Dendritic cell treated with granulocyte-macrophage colony-stimulating factor and Interleukin-4, amounts not matched to agents 40 ng/mL and 50 ng/mL, for 4 days (primary cell): Measurements from ENCODE around the gene LBHD1.
"Not testable (repeated sequence)": the region's sequence is repeated elsewhere in the genome, so short reads cannot be mapped to it uniquely, and the experiment has no call there.

Source experiments
- H3K27ac Mint-ChIP-seq: one replicate; pipeline ENCODE4 v1.8.0; 2022; ENCODE audit warnings: mild to moderate bottlenecking, mixed read lengths
- H3K27me3 Mint-ChIP-seq: one replicate; pipeline ENCODE4 v1.8.0; 2022; ENCODE audit warnings: mild to moderate bottlenecking, mixed read lengths
- H3K36me3 Mint-ChIP-seq: one replicate; pipeline ENCODE4 v1.8.0; 2022; ENCODE audit warnings: low read depth, mixed read lengths
- H3K4me1 Mint-ChIP-seq: one replicate; pipeline ENCODE4 v1.8.0; 2022; ENCODE audit warnings: low read depth, mixed read lengths
- H3K4me3 Mint-ChIP-seq: one replicate; pipeline ENCODE4 v1.8.0; 2022; ENCODE audit warnings: mild to moderate bottlenecking, moderate library complexity, mixed read lengths
- H3K9me3 Mint-ChIP-seq: one replicate; pipeline ENCODE4 v1.8.0; 2022; ENCODE audit warnings: mixed read lengths
- intact Hi-C: fragments of 100-400 bp; cut with micrococcal nuclease; formaldehyde crosslinking; loops from one replicate; pipeline ENCODE4 v1.15.0; 2022

LBHD1 gene

DNA sequence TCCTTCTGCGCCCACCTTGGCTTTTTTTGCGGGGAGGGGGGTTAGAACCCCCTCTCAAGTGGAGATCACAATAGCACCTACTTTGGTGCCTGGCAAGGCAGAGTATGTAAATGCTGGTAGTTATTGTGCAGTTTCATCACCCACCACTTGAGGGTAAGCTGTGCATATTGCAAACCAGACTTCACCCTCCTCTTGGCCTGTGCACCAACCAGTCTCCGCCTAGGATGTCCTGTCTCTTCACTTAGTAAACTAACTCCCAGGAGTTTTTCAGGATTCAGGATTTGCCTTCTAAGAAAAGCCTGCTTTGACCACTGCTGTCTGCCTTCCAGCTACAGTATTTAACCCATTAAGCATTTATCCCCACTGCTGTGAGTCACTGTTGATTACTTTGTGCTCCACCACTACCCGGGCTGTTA is 8.8 kb upstream of the LBHD1 start:
- H3K4me3 Mint-ChIP-seq: peak overlapping the region; percentile 4
- H3K27ac Mint-ChIP-seq: peak overlapping the region; percentile 39
- peaks cover 38% of the 10 kb centered on the region for H3K4me1 Mint-ChIP-seq
- peaks cover 32% of the 10 kb centered on the region for H3K36me3 Mint-ChIP-seq
- intact Hi-C loops: loop anchor here (1.0 kb wide), 1 partner anchor 13 kb away; no protein-coding TSS in a partner anchor
- H3K9me3 Mint-ChIP-seq: no peaks in the 10 kb centered on the region
- no peaks in the 10 kb centered on the region for H3K27me3 Mint-ChIP-seq

DNA sequence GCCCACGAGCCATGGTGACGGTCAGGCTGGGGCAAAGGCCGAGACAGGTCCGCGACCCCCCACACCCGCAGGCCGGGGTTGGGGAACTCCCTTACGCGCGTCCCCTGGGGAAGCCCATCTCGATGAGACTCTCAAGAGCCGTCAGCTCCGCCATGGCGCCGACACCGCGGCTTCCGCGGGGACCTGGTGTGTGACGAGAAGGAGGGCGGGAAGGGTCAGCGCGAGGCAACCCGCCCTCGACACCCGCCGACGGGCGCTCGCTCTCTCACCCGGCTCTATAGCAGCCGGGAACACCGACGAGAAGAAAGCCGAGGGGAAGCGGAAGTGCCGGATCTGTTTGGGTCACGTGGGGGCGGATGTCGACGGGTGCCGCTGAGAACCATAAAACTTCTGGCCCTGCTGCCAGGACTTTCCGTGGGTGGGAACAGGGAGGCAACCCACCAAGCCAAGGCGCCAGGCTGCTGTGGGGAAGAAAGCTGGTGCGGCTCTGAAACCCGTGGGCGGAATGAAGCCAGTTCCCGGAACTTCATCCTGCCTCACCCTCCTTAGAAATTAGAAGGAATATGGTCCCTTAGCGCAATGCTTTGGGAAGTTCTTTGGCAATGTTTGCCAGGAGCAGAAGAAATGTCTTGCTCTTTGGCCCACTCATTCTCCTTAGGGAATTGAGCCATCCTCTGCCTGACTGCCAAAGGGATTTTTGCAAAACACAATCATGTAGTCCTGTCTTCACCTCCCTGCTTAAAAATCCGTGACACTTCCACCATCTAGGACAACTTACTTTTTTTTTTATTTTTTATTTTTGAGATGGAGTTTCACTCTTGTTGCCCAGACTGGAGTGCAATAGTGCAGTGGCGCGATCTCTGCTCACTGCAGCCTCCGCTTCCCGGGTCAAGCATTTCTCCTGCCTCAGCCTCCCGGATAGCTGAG is 7.0 kb upstream of the LBHD1 start, which contains the start of gene UBXN1:
Gene UBXN1, minus strand, starts transcription at position 304 of the 927 bp plus-strand sequence. Its CDS starts 150 bp downstream, at position 154.
- Mint-ChIP-seq H3K36me3 (peaks cover 48% of the 10 kb centered on the region), H3K9me3 (no peaks in the 10 kb centered on the region), H3K4me1 (peaks cover 44% of the 10 kb centered on the region), H3K4me3 (peak within 1 kb of the TSS; percentile 87), H3K27ac (peak within 1 kb of the TSS; percentile 95), H3K27me3 (no peaks in the 10 kb centered on the region)
- intact Hi-C loops: loop anchor here (1.0 kb wide), 1 partner anchor 26 kb away; the partner anchor contains the start of gene INTS5

DNA sequence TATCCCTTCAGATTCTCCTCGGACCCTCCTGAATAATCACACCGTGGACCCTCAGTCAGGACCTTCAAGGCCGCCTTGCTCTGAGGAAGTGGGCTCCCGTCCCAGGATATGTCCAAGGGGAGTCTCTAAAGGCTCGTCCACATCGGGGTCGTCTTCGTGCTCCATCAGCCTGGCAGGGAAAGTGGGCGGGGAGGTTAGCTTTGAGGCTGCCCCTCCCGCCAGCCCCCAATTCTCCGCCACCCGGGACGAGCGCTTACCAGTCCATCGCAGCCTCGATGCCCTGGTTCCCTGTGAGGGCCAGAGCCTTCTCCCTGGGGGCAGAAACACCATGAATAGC is 6.3 kb upstream of the LBHD1 start:
- Mint-ChIP-seq H3K9me3 (no peaks in the 10 kb centered on the region), H3K4me3 (peak overlapping the region; percentile 87), H3K27me3 (no peaks in the 10 kb centered on the region), H3K4me1 (peaks cover 44% of the 10 kb centered on the region), H3K36me3 (peaks cover 54% of the 10 kb centered on the region), H3K27ac (peak overlapping the region; percentile 95)
- intact Hi-C loops: no loop called here

DNA sequence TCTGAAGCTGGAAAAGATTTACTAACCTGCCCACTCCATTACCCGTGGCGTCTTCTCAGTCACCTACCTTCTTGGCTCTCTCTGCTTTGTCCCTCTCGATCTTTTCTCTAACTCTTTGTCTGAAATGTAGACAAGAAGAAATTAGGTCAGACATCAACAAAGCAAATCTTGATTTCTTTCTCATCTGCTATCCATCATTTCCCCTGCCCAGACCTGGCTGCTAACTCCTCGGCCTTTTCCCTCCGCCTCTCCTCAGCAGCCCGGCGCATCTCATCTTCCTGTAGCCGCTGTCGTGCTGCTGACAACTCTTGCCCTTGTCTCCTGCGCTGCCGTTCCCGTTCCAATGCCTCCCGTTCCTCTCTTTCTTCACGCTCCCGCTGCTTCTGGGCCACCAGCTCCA is 5.6 kb upstream of the LBHD1 start:
- H3K27me3 Mint-ChIP-seq: no peaks in the 10 kb centered on the region
- peaks cover 49% of the 10 kb centered on the region for H3K4me1 Mint-ChIP-seq
- H3K4me3 Mint-ChIP-seq: peak overlapping the region; percentile 87
- no peaks in the 10 kb centered on the region for H3K9me3 Mint-ChIP-seq
- H3K27ac Mint-ChIP-seq: peak overlapping the region; percentile 95
- peaks cover 59% of the 10 kb centered on the region for H3K36me3 Mint-ChIP-seq
- intact Hi-C loops: no loop called here

DNA sequence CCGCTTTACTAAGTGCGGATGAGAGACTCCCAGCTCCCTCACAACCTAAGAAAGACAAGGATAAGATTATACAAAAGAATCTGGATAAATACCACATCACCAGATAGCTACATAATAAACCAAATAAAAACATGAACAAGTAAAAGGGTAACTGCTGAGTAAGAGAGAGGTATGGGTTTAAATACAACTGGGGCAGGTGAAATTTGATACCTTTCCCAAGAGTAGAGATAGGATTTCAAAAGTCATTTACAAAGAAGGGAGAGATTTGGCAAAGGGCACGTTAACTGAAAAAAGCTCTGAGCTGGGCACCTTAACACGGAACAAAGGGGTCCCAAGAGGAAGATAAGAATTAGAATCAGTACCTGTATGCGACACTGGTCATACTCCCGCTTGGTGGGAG is 5.1 kb upstream of the LBHD1 start:
- Mint-ChIP-seq H3K9me3 (no peaks in the 10 kb centered on the region), H3K27ac (peak overlapping the region; percentile 95), H3K27me3 (no peaks in the 10 kb centered on the region), H3K4me1 (peaks cover 54% of the 10 kb centered on the region), H3K4me3 (no peak overlapping the region), H3K36me3 (peaks cover 64% of the 10 kb centered on the region)
- intact Hi-C loops: no loop called here

DNA sequence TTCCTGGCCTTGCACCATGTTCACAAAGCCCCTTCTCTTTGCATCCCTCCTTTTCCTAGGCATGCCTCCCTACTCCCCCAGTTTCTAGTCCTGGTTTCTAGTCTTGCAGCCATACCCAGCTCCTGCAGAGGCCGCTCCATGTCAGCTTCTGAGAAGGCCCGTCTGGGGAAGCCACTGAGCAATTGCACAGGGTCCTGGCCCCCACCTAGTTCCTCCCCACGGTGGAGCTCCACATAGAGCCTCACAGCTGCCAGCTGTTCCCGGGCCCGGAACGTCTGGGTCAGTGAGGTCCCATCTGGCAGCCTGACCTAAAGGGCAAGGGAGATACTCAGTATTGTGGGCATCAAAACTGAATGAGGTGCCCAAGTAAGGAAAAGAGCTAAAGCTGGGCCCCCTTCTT is 4.6 kb upstream of the LBHD1 start:
- Mint-ChIP-seq H3K36me3 (peaks cover 69% of the 10 kb centered on the region), H3K27ac (peak overlapping the region; percentile 95), H3K4me3 (no peak overlapping the region), H3K9me3 (no peaks in the 10 kb centered on the region), H3K4me1 (peaks cover 56% of the 10 kb centered on the region), H3K27me3 (no peaks in the 10 kb centered on the region)
- intact Hi-C loops: no loop called here

DNA sequence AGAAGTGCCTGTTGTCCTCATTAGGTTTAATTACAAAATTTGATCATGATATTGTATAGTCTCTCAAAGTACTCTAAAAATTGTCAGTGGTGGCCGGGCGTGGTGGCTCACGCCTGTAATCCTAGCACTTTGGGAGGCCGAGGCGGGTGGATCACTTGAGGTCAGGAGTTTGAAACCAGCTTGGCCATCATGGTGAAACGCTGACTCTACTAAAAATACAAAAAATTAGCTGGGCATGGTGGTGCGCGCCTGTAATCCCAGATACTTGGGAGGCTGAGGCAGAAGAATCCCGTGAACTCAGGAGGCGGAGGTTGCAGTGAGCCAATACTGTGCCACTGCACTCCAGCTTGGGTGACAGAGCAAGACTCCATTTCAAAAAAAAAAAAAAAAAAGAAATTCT is 3.3 kb upstream of the LBHD1 start:
- H3K4me1 Mint-ChIP-seq: peaks cover 59% of the 10 kb centered on the region
- intact Hi-C loops, H3K4me3 Mint-ChIP-seq, H3K27ac Mint-ChIP-seq, H3K27me3 Mint-ChIP-seq, H3K9me3 Mint-ChIP-seq: not testable (repeated sequence)
- peaks cover 78% of the 10 kb centered on the region for H3K36me3 Mint-ChIP-seq

DNA sequence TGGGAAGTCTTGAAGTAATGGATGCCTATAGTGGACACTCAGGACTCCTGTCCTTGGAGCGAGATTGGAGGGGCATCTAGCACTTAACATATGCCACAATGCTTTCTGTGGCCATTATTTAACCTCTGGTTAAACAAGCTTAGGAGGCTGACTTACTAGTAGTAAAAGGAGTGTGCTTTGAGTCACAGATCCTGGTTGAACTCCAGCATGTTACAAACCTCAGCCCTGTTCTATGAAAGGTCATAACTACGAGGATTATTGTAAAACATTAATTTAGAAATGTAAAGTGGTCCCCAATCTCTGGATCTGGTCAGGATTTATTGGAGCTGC is 1.1 kb upstream of the LBHD1 start:
- H3K36me3 Mint-ChIP-seq: peaks cover 84% of the 10 kb centered on the region
- intact Hi-C loops: loop anchor here (5.0 kb wide), 1 partner anchor 81 kb away; the partner anchor contains the start of gene TUT1
- H3K4me3 Mint-ChIP-seq: peak overlapping the region; percentile 95

DNA sequence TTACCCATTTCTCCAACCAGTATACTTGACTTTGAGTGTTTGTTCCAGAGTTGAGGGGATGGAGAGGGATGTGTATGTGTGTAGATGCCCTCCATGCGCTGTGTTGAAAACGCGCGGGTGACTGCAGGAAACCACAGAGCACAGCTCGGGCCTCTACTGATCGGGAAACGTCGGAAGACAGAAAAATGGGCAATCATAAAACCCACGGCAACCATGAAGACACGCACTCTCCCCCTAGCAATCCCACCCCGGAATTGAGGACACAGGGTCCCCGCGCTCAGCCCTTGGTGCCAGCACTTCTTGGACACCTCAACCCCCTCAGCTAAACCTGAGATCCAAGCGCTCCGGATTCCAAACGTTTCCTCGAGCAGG is 845 bp downstream of the LBHD1 start:
- Mint-ChIP-seq H3K9me3 (no peaks in the 10 kb centered on the region), H3K4me3 (peak overlapping the region; percentile 95), H3K4me1 (peaks cover 56% of the 10 kb centered on the region), H3K27me3 (no peaks in the 10 kb centered on the region), H3K36me3 (peaks cover 81% of the 10 kb centered on the region), H3K27ac (peak overlapping the region; percentile 96)
- intact Hi-C loops: loop anchor here (5.0 kb wide), 1 partner anchor 79 kb away; the partner anchor contains the start of gene TUT1

More for the DNA sequence above, 1.1 kb upstream of the LBHD1 start:
- H3K27ac Mint-ChIP-seq: peak overlapping the region; percentile 96
- H3K9me3 Mint-ChIP-seq: no peaks in the 10 kb centered on the region
- no peaks in the 10 kb centered on the region for H3K27me3 Mint-ChIP-seq
- peaks cover 61% of the 10 kb centered on the region for H3K4me1 Mint-ChIP-seq

DNA sequence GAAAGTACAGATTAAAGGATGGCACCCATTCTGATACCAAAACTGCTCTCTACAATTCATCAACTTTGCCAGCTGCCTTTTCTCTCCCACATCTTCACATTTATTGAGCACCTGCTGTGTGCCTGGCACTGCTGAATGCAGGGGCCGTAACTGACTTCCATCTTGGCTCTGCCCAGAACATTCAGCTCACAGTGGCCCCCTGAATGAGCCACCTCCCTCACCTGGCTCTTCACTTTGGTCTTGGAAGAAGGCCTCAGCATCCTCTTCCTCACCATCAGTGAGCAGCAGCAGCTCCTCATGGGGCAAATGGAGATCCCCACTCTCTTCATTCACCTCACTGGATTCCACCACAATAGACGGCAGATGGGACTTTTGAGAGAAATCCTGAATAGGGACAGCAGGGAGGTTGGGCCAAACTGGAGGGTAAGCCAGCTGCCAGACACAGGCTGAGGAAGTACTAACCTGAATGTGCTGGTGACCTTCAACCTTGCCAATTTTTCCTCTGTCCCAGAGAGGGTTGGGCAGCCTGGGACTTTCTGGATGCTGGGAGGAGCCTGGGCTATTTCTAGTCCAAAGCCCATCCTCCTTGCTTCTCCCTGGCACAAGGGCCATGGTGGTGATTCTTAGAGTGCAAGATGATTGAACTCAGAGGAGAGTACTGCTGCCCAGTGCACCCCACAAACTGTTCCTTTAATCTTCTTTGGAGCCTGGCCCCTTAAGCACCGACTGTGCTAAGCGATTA is 2.5 kb downstream of the LBHD1 start:
- H3K4me1 Mint-ChIP-seq: peaks cover 51% of the 10 kb centered on the region
- intact Hi-C loops: loop anchor here (5.0 kb wide), 1 partner anchor 77 kb away; the partner anchor contains the start of gene TUT1
- no peak overlapping the region for H3K27ac Mint-ChIP-seq
- no peaks in the 10 kb centered on the region for H3K9me3 Mint-ChIP-seq
- no peaks in the 10 kb centered on the region for H3K27me3 Mint-ChIP-seq
- peaks cover 81% of the 10 kb centered on the region for H3K36me3 Mint-ChIP-seq
- H3K4me3 Mint-ChIP-seq: no peak overlapping the region

DNA sequence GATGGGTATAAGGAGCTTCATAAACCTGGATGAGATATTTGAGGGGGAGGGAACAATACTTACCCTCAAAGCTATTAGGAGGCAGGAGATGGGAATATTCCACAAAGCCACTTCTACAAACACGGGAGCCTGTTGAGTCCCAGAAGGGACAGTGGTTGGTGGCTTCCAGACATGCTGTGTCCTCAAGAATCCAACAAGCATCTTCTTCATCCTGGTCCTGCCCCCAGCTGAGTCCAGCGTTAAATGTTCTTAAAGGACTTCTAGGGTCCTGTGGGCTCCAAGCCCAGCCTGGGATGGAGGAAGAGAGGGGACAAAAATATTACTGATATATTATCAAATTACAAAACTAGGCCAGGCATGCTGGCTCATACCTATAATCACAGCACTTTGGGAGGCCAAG is 4.6 kb downstream of the LBHD1 start:
- Mint-ChIP-seq H3K27me3 (no peaks in the 10 kb centered on the region), H3K9me3 (no peaks in the 10 kb centered on the region), H3K4me1 (peaks cover 52% of the 10 kb centered on the region), H3K27ac (no peak overlapping the region), H3K36me3 (peaks cover 76% of the 10 kb centered on the region), H3K4me3 (no peak overlapping the region)
- intact Hi-C loops: no loop called here

DNA sequence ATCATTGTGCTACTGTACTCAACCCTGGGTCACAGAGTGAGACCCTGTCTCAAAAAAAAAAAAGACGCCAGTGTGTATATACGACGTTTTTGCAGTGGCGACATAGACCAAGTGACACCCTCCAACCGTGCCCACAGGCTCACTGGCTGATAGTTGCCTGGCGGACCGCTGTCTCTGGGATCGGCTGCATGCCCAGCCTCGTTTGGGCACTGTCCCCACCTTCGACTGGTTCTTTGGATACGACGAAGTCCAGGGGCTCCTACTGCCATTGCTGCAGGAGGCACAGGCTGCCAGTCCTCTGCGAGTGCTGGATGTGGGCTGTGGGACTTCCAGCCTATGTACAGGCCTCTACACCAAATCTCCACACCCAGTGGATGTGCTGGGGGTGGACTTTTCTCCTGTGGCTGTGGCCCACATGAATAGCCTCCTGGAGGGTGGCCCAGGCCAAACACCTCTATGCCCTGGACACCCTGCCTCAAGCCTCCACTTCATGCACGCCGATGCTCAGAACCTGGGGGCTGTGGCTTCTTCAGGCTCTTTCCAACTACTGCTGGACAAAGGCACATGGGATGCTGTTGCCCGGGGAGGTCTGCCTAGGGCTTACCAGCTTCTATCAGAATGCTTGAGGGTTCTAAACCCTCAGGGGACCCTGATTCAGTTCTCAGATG is 5.7 kb downstream of the LBHD1 start:
- H3K36me3 Mint-ChIP-seq: peaks cover 70% of the 10 kb centered on the region
- H3K27ac Mint-ChIP-seq: peak overlapping the region; percentile 88
- peak overlapping the region; percentile 94 for H3K4me3 Mint-ChIP-seq
- intact Hi-C loops: no loop called here
- peaks cover 45% of the 10 kb centered on the region for H3K4me1 Mint-ChIP-seq
- no peaks in the 10 kb centered on the region for H3K9me3 Mint-ChIP-seq
- no peaks in the 10 kb centered on the region for H3K27me3 Mint-ChIP-seq

DNA sequence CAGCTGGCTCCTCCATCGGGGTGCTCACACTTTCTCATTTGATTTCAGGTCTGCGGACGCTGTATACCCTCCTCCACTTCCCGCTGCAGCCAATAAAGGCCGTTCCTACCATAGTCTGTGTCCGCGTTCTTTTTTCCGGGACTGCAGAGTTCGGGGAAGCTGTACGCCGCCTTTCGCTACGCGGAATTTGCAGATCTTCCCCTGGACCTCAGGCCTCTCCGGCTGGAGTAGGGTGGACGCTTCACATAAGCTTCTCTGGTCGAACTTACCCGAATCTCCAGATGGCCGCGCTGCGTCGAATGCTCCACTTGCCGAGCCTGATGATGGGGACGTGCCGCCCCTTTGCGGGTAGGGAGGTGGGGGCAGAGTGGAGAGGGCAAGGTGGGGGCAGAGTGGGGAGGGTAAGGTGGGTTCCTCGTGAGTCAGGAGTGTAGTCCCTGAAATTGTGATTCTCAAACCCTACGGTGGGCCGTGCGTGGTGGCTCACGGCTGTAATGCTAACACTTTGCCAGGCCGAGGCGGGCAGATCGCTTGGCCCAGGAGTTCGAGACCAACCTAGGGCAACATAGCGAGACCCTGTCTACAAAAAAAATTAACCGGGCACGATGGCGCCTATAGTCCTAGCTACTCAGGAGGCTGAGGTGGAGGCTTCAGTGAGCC is 6.3 kb downstream of the LBHD1 start:
- Mint-ChIP-seq H3K4me1 (peaks cover 39% of the 10 kb centered on the region), H3K36me3 (peaks cover 65% of the 10 kb centered on the region), H3K27ac (peak overlapping the region; percentile 88), H3K4me3 (peak overlapping the region; percentile 94), H3K27me3 (no peaks in the 10 kb centered on the region), H3K9me3 (no peaks in the 10 kb centered on the region)
- intact Hi-C loops: no loop called here
